H9 (cell line): ENCODE data around the gene DAPK1. TPM values are rescaled to one million over a fixed set of nuclear protein-coding genes. Genes with fewer than 3 reads are reported as not detected.

Experiments
- DNase-seq: peaks from one replicate; pipeline ENCODE4 v3.0.0-alpha.2; 2017
- H2AFZ ChIP-seq: one replicate; pipeline ENCODE4 v1.6.1; 2013; ENCODE audit warnings: mild to moderate bottlenecking, low read length, control low read depth, moderate library complexity
- H2AK5ac ChIP-seq: 2 replicates; pipeline ENCODE4 v1.6.1; 2013; ENCODE audit warnings: low read length, control low read depth, mixed read lengths; ENCODE audit not compliant: insufficient read length
- H2BK120ac ChIP-seq: one replicate; pipeline ENCODE4 v1.6.1; 2013; ENCODE audit warnings: low read depth, mild to moderate bottlenecking, low read length, control low read depth, inconsistent platforms; ENCODE audit not compliant: poor library complexity, severe bottlenecking
- H2BK12ac ChIP-seq: 2 replicates; pipeline ENCODE4 v1.6.1; 2013; ENCODE audit warnings: low read length, control low read depth, mixed read lengths, low read depth; ENCODE audit not compliant: insufficient read length
- H2BK15ac ChIP-seq: 2 replicates; pipeline ENCODE4 v1.6.1; 2013; ENCODE audit warnings: low read depth, low read length, control low read depth
- H2BK20ac ChIP-seq: one replicate; pipeline ENCODE4 v1.6.1; 2013; ENCODE audit warnings: low read depth, mild to moderate bottlenecking, low read length, control low read depth, inconsistent platforms; ENCODE audit not compliant: poor library complexity, severe bottlenecking
- H2BK5ac ChIP-seq: 2 replicates; pipeline ENCODE4 v1.6.1; 2013; ENCODE audit warnings: low read length, control low read depth, mixed read lengths; ENCODE audit not compliant: insufficient read length
- H3K14ac ChIP-seq: 2 replicates; pipeline ENCODE4 v1.6.1; 2013; ENCODE audit warnings: low read length, control low read depth; ENCODE audit not compliant: insufficient read depth
- H3K18ac ChIP-seq: 2 replicates; pipeline ENCODE4 v1.6.1; 2013; ENCODE audit warnings: low read depth, mild to moderate bottlenecking, mixed read lengths, low read length, control low read depth; ENCODE audit not compliant: insufficient read length
- H3K23ac ChIP-seq: 2 replicates; pipeline ENCODE4 v1.6.1; 2013; ENCODE audit warnings: low read length, control low read depth, mixed read lengths, low read depth; ENCODE audit not compliant: insufficient read length
- H3K23me2 ChIP-seq: 2 replicates; pipeline ENCODE4 v1.6.1; 2013; ENCODE audit warnings: low read depth, mild to moderate bottlenecking, mixed read lengths, low read length, control low read depth; ENCODE audit not compliant: insufficient read length, poor library complexity, severe bottlenecking
- H3K27ac ChIP-seq: 2 replicates; pipeline ENCODE4 v1.5.1; 2013; ENCODE audit warnings: low read length, control low read depth, mixed read lengths, low read depth; ENCODE audit not compliant: insufficient read length
- H3K27me3 ChIP-seq: 2 replicates; pipeline ENCODE4 v1.6.1; 2013; ENCODE audit warnings: low read length, control low read depth, inconsistent platforms; ENCODE audit not compliant: insufficient read depth
- H3K4ac ChIP-seq: 2 replicates; pipeline ENCODE4 v1.6.1; 2013; ENCODE audit warnings: low read depth, mild to moderate bottlenecking, control low read depth, inconsistent platforms, low read length, moderate library complexity
- H3K4me1 ChIP-seq: 2 replicates; pipeline ENCODE4 v1.6.1; 2013; ENCODE audit warnings: low read length, control low read depth, inconsistent platforms; ENCODE audit not compliant: insufficient read depth
- H3K4me2 ChIP-seq: 2 replicates; pipeline ENCODE4 v1.6.1; 2013; ENCODE audit warnings: low read length, control low read depth, mixed read lengths; ENCODE audit not compliant: insufficient read length, insufficient read depth
- H3K56ac ChIP-seq: 2 replicates; pipeline ENCODE4 v1.6.1; 2013; ENCODE audit warnings: low read depth, mild to moderate bottlenecking, mixed read lengths, low read length, control low read depth; ENCODE audit not compliant: insufficient read length
- H3K79me1 ChIP-seq: 2 replicates; pipeline ENCODE4 v1.6.1; 2013; ENCODE audit warnings: low read depth, mild to moderate bottlenecking, moderate library complexity, low read length, control low read depth, inconsistent platforms; ENCODE audit not compliant: insufficient read depth, poor library complexity, severe bottlenecking
- H3K79me2 ChIP-seq: 2 replicates; pipeline ENCODE4 v1.6.1; 2013; ENCODE audit warnings: low read length, control low read depth, inconsistent platforms; ENCODE audit not compliant: insufficient read depth
- H3K9ac ChIP-seq: 2 replicates; pipeline ENCODE4 v1.6.1; 2013; ENCODE audit warnings: low read length, control low read depth, mixed read lengths; ENCODE audit not compliant: insufficient read length; ENCODE audit errors: extremely low read depth
- H3K9me3 ChIP-seq: one replicate; pipeline ENCODE4 v1.6.1; 2013; ENCODE audit warnings: low read depth, low read length, inconsistent platforms; ENCODE audit not compliant: control insufficient read depth
- H3T11ph ChIP-seq: one replicate; pipeline ENCODE4 v1.6.1; 2013; ENCODE audit warnings: mild to moderate bottlenecking, low read length, control low read depth, inconsistent platforms
- H4K20me1 ChIP-seq: one replicate; pipeline ENCODE4 v1.6.1; 2013; ENCODE audit not compliant: control insufficient read depth, insufficient read length, insufficient read depth
- H4K5ac ChIP-seq: 2 replicates; pipeline ENCODE4 v1.6.1; 2013; ENCODE audit warnings: low read depth, mild to moderate bottlenecking, mixed read lengths, low read length, control low read depth; ENCODE audit not compliant: insufficient read length
- H4K8ac ChIP-seq: replicated peaks from 2 replicates; pipeline ENCODE4 v1.6.1; 2013; ENCODE audit warnings: low read length, control low read depth, mixed read lengths, low read depth; ENCODE audit not compliant: insufficient read length
- H4K91ac ChIP-seq: 2 replicates; pipeline ENCODE4 v1.6.1; 2013; ENCODE audit warnings: low read depth, mild to moderate bottlenecking, moderate library complexity, mixed read lengths, low read length, control low read depth; ENCODE audit not compliant: insufficient read length
- H3K27ac Mint-ChIP-seq, 3 experiments: 2 replicates in 2 of 3; 3 replicates in 1 of 3; pipeline ENCODE4 v1.8.0; 2020 to 2021; ENCODE audit warnings: mixed read lengths in 3 of 3, mild to moderate bottlenecking in 1 of 3, moderate library complexity in 1 of 3
- H3K27me3 Mint-ChIP-seq: 2 replicates; pipeline ENCODE4 v1.8.0; 2021; ENCODE audit warnings: low read depth, mild to moderate bottlenecking, moderate library complexity, mixed read lengths
- H3K36me3 Mint-ChIP-seq, 3 experiments: 2 replicates in 2 of 3; 3 replicates in 1 of 3; pipeline ENCODE4 v1.8.0; 2020 to 2021; ENCODE audit warnings: low read depth in 3 of 3, mixed read lengths in 3 of 3; ENCODE audit not compliant: insufficient read depth in 1 of 3
- H3K4me1 Mint-ChIP-seq, 2 experiments: 2 replicates each; pipeline ENCODE4 v1.8.0; 2020; ENCODE audit warnings: mixed read lengths in 2 of 2
- H3K4me3 Mint-ChIP-seq, 2 experiments: 2 replicates in 1 of 2; 3 replicates in 1 of 2; pipeline ENCODE4 v1.8.0; 2020 to 2021; ENCODE audit warnings: mild to moderate bottlenecking in 2 of 2, mixed read lengths in 2 of 2, moderate library complexity in 1 of 2
- H3K9me3 Mint-ChIP-seq, 2 experiments: 2 replicates in 1 of 2; 3 replicates in 1 of 2; pipeline ENCODE4 v1.8.0; 2020; ENCODE audit warnings: mild to moderate bottlenecking in 2 of 2, mixed read lengths in 2 of 2, moderate library complexity in 1 of 2
- CTCF ChIP-seq: fragments of 200-600 bp; sonication (generic); conservative IDR thresholded peaks from 3 replicates; pipeline ENCODE4 v1.8.0; 2021; ENCODE audit warnings: antibody characterized with exemption, mild to moderate bottlenecking
- WGBS: extraction: QIAGEN DNeasy Blood & Tissue Kit; methylation state at CpG from one replicate; pipeline ENCODE4 v1.1.7; 2013; ENCODE audit warnings: missing lambda C conversion rate, low lambda C conversion rate, mixed read lengths; ENCODE audit not compliant: insufficient read length; ENCODE audit errors: extremely low coverage; 5-methylcytosine and 5-hydroxymethylcytosine counted together
- total RNA-seq: library from RNA; stranded (reverse); gene quantifications from 2 replicates; pipeline ENCODE4 v1.2.1, GENCODE V29; 2021

The DAPK1 gene
- total RNA-seq, 1 experiment from 2014 or later: 79.4 TPM

- H2BK20ac ChIP-seq: no peak overlapping the region
- H2BK15ac ChIP-seq: no peak overlapping the region
- H4K91ac ChIP-seq: no peak overlapping the region
- H2BK5ac ChIP-seq: no peak overlapping the region
- no peaks in the 10 kb centered on the region for H3K4me1 ChIP-seq
- H3K27ac Mint-ChIP-seq: no peak overlapping the region; a peak in 1 of 7 replicates
- H3K18ac ChIP-seq: no peak overlapping the region
- 0 out of 4 replicates have a peak, but pooled peaks cover 0 to 2% of the 10 kb centered on the region in 2 experiments for H3K4me1 Mint-ChIP-seq
- no peak overlapping the region for H2AFZ ChIP-seq
- H3K23me2 ChIP-seq: no peaks in the 10 kb centered on the region
- no peak overlapping the region for H3K23ac ChIP-seq
- H3K79me1 ChIP-seq: no peaks in the 10 kb centered on the region
- no peak overlapping the region for H3K4me2 ChIP-seq
- no peaks in the 10 kb centered on the region for H3K27me3 ChIP-seq
- WGBS: no CpG with 5 or more reads among the region's 18 CpGs
- no peak overlapping the region for H3K14ac ChIP-seq
- H3K4me3 Mint-ChIP-seq: no peak overlapping the region
- H3K9me3 ChIP-seq: peaks cover 4% of the 10 kb centered on the region
- H3K27ac ChIP-seq: no peak overlapping the region
- peaks cover 14 to 20% of the 10 kb centered on the region in 2 experiments for H3K9me3 Mint-ChIP-seq
- no peak for TF ChIP-seq CTCF
- H3K79me2 ChIP-seq: no peaks in the 10 kb centered on the region
- no peak overlapping the region for H3K56ac ChIP-seq
- no peak overlapping the region for H3K9ac ChIP-seq
- H2BK120ac ChIP-seq: no peak overlapping the region
- no peak overlapping the region for H3K4ac ChIP-seq
- DNase-seq: peak; percentile 18
- H2AK5ac ChIP-seq: no peak overlapping the region
- H4K8ac ChIP-seq: no peak overlapping the region
- H3K27me3 Mint-ChIP-seq: no peaks in the 10 kb centered on the region; the same call in 1 of the 2 replicates
- H4K20me1 ChIP-seq: peaks cover 3% of the 10 kb centered on the region
- no peak overlapping the region for H2BK12ac ChIP-seq
- peaks cover 43 to 61% (median 49%) of the 10 kb centered on the region in 3 experiments for H3K36me3 Mint-ChIP-seq
- H4K5ac ChIP-seq: no peak overlapping the region
- H3T11ph ChIP-seq: no peak overlapping the region
These were observed 173.1 kb downstream of the DAPK1 start for GRCh38 chr9:87670572-87671264.
